Measurements from ENCODE around the gene BTLA.

DNA sequence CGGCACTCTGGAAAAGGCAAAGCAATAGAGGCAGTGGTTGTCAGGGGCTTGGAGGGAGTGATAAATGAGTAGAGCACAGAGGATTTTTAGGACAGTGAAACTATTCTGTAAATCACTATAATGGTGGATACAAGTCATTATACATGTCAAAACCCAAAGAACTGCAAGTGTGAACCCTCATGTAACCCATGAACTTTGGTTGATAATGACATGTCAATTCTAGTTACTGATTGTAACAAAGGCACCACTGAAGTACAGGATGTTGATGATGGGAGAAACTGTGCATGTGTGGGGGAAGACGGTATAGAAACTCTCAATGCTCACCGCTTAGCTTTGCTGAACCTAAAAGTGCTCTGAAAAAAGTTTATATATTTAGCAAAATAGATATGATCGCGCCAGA lies 36.0 kb downstream of the BTLA start:
- TF ChIP-seq RELA (IDR thresholded peaks at IDR 0.05; ENCODE audit: borderline replicate concordance, partially characterized antibody), result no peak
- no peak for TF ChIP-seq SMC3 (IDR thresholded peaks at IDR 0.05; ENCODE audit: borderline replicate concordance, low read length)
- TF ChIP-seq, protein P1, sequence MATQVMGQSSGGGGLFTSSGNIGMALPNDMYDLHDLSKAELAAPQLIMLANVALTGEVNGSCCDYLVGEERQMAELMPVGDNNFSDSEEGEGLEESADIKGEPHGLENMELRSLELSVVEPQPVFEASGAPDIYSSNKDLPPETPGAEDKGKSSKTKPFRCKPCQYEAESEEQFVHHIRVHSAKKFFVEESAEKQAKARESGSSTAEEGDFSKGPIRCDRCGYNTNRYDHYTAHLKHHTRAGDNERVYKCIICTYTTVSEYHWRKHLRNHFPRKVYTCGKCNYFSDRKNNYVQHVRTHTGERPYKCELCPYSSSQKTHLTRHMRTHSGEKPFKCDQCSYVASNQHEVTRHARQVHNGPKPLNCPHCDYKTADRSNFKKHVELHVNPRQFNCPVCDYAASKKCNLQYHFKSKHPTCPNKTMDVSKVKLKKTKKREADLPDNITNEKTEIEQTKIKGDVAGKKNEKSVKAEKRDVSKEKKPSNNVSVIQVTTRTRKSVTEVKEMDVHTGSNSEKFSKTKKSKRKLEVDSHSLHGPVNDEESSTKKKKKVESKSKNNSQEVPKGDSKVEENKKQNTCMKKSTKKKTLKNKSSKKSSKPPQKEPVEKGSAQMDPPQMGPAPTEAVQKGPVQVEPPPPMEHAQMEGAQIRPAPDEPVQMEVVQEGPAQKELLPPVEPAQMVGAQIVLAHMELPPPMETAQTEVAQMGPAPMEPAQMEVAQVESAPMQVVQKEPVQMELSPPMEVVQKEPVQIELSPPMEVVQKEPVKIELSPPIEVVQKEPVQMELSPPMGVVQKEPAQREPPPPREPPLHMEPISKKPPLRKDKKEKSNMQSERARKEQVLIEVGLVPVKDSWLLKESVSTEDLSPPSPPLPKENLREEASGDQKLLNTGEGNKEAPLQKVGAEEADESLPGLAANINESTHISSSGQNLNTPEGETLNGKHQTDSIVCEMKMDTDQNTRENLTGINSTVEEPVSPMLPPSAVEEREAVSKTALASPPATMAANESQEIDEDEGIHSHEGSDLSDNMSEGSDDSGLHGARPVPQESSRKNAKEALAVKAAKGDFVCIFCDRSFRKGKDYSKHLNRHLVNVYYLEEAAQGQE (IDR thresholded peaks at IDR 0.05; ENCODE audit: low read depth, low read length), result no peak
- TF ChIP-seq CEBPB (IDR thresholded peaks at IDR 0.05; ENCODE audit: borderline replicate concordance in 1 of 2, low read depth in 2 of 2, low read length in 2 of 2), result no peak
- TF ChIP-seq, protein P2, sequence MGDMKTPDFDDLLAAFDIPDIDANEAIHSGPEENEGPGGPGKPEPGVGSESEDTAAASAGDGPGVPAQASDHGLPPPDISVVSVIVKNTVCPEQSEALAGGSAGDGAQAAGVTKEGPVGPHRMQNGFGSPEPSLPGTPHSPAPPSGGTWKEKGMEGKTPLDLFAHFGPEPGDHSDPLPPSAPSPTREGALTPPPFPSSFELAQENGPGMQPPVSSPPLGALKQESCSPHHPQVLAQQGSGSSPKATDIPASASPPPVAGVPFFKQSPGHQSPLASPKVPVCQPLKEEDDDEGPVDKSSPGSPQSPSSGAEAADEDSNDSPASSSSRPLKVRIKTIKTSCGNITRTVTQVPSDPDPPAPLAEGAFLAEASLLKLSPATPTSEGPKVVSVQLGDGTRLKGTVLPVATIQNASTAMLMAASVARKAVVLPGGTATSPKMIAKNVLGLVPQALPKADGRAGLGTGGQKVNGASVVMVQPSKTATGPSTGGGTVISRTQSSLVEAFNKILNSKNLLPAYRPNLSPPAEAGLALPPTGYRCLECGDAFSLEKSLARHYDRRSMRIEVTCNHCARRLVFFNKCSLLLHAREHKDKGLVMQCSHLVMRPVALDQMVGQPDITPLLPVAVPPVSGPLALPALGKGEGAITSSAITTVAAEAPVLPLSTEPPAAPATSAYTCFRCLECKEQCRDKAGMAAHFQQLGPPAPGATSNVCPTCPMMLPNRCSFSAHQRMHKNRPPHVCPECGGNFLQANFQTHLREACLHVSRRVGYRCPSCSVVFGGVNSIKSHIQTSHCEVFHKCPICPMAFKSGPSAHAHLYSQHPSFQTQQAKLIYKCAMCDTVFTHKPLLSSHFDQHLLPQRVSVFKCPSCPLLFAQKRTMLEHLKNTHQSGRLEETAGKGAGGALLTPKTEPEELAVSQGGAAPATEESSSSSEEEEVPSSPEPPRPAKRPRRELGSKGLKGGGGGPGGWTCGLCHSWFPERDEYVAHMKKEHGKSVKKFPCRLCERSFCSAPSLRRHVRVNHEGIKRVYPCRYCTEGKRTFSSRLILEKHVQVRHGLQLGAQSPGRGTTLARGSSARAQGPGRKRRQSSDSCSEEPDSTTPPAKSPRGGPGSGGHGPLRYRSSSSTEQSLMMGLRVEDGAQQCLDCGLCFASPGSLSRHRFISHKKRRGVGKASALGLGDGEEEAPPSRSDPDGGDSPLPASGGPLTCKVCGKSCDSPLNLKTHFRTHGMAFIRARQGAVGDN (IDR thresholded peaks at IDR 0.05), result peak; percentile 90
- TF ChIP-seq POLR2A (IDR thresholded peaks at IDR 0.05; ENCODE audit: low read depth, low read length), result 0 out of 2 replicates have a peak, but pooled peaks have one; percentile 33
- no peak for TF ChIP-seq NFYA (IDR thresholded peaks at IDR 0.05; ENCODE audit: borderline replicate concordance, low read depth, low read length)
- no peak for TF ChIP-seq STAT1 (conservative IDR thresholded peaks at IDR 0.05)
- TF ChIP-seq, protein P3, sequence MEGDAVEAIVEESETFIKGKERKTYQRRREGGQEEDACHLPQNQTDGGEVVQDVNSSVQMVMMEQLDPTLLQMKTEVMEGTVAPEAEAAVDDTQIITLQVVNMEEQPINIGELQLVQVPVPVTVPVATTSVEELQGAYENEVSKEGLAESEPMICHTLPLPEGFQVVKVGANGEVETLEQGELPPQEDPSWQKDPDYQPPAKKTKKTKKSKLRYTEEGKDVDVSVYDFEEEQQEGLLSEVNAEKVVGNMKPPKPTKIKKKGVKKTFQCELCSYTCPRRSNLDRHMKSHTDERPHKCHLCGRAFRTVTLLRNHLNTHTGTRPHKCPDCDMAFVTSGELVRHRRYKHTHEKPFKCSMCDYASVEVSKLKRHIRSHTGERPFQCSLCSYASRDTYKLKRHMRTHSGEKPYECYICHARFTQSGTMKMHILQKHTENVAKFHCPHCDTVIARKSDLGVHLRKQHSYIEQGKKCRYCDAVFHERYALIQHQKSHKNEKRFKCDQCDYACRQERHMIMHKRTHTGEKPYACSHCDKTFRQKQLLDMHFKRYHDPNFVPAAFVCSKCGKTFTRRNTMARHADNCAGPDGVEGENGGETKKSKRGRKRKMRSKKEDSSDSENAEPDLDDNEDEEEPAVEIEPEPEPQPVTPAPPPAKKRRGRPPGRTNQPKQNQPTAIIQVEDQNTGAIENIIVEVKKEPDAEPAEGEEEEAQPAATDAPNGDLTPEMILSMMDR (IDR thresholded peaks at IDR 0.05 in 2 of 3, conservative IDR thresholded peaks at IDR 0.05 in 1 of 3; ENCODE audit: control insufficient read depth in 2 of 3, extremely low read depth in 1 of 3, insufficient read depth in 1 of 3, low read depth in 3 of 3, low read length in 3 of 3), result no peak
- TF ChIP-seq SP1 (IDR thresholded peaks at IDR 0.05; ENCODE audit: low read depth, low read length), result no peak
- no peak for TF ChIP-seq WRNIP1 (IDR thresholded peaks at IDR 0.05; ENCODE audit: borderline replicate concordance, low read depth, low read length)
- no peak for TF ChIP-seq SMARCA5 (IDR thresholded peaks at IDR 0.05)
- peak; percentile 52; the same call in 1 of the 2 replicates for TF ChIP-seq FOXM1 (IDR thresholded peaks at IDR 0.05; ENCODE audit: low read depth, low read length)
